RKO (cell line): ENCODE measurements around the gene MYLK4.

Experiments used
- DNase-seq: peaks from one replicate; pipeline ENCODE4 v3.0.0-alpha.2; 2016; ENCODE audit warnings: low spot score

Gene MYLK4

GRCh38 chr6:2695454-2696095 lies 55.1 kb downstream of the MYLK4 start:
- peak; percentile 55 for DNase-seq

DNA sequence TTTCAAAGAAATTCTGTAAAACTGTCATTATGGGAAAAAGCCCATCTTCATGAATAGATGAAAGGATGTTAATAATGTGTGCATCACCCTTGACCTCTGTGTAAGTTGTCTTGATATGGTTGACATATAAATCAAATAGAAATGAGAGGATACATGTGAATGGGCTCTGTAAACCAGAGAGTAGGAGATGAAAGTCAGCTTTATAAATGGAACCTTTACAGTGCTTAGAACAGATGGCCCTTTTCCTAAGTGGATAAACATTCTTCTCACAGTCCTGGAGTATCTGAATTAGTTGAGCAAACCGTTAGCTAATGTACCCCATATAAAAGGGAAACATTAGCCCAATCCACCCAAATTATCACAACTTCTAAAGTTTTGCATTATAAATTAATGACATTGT lies 57.5 kb downstream of the MYLK4 start:
- DNase-seq = no peak

DNA sequence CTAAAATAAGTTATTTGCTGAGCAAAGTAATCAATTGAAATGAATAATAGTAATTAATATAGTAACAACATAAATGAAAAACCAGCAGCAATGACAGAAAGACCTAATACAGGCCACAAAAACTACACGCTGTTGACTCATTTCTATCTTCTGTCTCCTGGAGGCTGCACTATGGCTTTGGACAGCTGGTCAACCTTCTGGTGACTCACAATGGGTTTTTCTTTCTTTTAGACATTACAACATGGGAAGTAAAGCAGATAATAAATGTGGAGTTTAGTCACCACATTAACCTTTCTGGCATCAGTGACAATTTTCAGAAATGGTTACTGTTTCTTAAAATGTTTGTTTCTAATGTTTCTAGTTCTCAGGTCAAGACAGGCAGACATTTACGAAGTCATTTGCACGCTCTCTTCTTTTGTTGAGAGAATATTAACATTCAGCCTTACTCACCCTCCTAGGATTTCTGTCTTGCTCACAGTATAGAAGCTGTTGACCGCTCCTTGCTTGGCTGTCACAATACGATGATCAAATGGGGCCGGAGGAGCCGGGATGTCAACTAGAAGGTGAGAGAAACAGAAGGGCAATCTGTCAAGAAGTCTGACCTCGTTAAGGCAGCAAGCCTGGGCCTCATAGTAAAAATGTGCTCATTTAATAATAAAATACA lies 62.2 kb downstream of the MYLK4 start:
- DNase-seq = peak; percentile 71

- no peak for DNase-seq
Observed at GRCh38 chr6:2687456-2687855, 63.3 kb downstream of the MYLK4 start.

DNA sequence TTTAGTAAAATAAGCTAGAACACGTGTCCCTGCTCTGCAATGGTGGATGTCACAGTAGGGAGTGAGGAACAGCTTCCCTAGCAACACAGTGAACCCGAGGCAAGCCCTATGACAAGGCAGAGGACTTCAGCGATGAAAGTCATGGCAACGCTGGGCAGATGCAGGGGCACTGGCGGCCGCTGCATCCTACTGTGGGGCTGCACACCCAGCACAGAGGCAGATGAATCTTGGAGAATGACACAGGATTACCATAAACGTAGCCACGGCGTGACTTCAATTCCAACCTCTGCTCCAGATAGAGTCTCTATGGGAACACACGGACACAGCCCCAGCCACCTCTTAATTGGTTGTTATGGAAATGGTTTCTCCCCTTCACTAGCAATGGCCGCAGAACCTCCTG lies 64.2 kb downstream of the MYLK4 start:
- no peak for DNase-seq

DNA sequence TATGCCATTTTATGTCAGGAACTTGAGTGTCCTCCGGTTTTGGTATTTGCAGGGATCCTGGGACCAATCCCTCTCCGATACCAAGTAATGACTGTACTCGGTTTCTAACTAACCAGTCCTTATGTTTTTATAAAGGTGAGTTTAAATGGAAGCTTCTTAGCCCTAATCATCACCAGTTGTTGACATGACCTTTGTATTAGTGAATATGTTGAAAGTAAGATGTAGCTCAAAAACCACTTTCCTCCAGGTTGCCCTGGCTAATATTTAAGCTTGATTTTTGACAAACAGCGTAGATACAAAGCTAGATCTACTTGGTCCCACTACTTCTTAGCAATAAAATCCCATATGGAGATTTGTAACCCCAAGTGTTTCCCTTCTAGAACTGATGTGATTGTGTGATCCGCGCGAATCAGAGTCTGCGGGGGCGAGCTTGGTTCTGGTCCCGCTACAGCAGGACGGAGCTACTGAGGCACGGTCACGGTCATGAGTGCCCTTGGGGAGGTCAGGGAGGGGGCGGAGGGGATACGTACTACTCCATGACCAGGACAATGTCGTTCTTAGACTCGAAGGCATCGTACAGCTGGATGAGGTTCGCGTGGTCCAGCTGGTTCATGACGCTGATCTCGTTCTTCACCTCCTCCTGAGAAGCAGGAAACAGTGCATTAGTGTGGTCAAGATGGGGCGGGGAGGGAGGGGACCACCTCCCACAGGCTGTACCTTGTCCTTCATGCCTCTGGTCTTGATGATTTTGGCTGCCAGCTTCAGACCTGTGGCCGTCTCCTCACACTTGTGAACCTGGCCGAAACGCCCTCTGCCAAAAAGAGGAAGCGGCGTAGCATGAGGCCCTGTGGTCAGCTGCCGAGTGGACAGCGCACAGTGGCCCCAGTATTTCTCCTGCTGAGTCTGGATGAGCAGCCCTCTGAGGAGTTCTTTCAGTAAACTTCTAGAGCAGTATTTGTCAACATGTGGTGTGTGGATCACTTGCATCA lies 65.7 kb downstream of the MYLK4 start:
- no peak for DNase-seq

GRCh38 chr6:2684103-2684749 lies 66.5 kb downstream of the MYLK4 start:
- peak; percentile 69 for DNase-seq

- no peak for DNase-seq
Observed at GRCh38 chr6:2680264-2680922, 70.3 kb downstream of the MYLK4 start.

DNA sequence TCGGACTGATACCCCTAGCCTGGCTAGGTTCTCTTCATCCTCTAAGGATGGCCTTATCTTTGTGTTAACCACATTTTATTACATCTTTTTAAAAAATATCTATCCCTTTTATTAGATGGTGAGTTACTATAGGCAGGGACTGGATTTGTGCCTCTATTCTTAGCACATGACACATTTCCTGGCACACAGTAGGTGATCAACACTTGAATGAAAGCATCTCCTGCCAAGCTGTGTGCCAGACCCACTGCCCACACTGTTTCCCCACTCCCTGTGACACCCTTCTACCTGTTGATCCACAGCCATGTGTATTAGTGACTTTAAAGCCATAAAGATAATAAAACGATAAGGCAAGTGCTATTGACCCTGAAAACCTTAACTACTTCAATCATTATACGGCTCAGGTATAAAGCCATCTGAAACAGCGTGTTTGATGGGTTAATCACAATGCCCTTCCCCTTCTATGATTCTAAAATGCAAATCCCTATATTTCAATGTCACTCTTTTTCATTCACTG lies 73.6 kb downstream of the MYLK4 start:
- DNase-seq = no peak

GRCh38 chr6:2676048-2676447 lies 74.7 kb downstream of the MYLK4 start:
- DNase-seq = no peak

GRCh38 chr6:2674857-2675256 lies 75.9 kb downstream of the MYLK4 start:
- DNase-seq = no peak

GRCh38 chr6:2669067-2669700 lies 81.5 kb downstream of the MYLK4 start:
- DNase-seq = no peak

DNA sequence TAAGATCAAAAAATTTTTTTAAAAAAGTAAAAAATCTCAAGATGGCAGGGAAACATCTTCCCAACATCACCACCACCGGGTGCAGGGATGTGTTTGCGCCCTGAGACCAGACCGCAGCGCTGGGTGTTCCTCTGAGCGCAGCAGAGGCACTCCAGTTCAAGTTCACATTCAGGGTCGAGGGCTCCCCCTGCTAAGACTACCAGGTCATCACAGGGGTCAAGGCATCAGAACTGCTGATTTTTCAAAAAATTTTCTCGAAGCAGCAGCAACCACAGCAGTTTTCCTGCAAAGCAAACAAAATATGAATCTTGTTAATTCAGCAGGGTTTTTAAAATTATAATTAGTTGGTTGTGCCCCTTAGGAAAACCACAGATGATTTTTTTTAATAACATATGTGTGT lies 83.1 kb downstream of the MYLK4 start:
- DNase-seq = no peak

- DNase-seq = no peak
Observed at GRCh38 chr6:2666906-2667575, 83.7 kb downstream of the MYLK4 start.

DNA sequence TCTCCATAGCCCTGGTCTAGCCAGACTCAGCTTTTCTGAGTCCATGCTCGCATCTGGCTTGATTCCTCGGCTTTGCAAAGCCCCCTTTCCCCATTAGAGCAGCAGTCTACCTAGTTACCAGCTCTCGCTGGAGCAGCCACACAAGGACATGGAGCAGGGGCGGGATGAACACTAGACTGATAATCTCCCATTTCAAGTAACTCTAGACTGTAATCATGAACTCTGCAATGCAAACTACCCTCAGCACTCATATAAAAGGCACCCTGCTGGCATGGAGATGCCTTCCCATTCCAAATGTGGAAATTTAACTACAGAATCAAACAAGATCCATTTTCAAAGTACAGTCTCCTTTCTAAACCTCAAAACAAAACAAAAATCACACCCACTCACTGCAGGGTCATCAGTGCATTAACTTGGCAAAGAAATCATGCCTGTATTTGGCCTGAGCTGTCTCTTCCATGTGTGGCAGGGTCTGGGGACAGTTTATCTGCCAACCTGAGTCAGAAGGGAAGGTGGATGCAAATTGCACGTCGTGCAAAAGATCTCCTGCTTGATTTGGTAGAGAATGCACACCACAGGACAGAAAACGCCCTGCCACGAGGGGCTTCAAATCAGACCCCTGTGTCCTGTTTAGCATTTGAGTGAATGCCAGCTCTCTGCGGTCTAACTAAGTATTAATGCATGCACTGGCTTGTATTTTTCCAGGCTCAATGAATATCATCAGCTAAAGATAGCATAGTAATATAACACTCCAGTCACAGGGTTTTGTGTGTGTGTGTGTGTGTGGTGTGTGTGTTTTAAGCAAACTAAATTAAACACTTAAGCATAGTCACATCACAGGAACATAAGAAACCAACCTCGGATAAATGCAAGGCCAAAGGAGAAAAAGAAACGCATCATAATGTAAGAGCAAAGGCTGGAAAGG lies 85.3 kb downstream of the MYLK4 start:
- no peak for DNase-seq

GRCh38 chr6:2663123-2663522 lies 87.6 kb downstream of the MYLK4 start:
- DNase-seq = no peak

DNA sequence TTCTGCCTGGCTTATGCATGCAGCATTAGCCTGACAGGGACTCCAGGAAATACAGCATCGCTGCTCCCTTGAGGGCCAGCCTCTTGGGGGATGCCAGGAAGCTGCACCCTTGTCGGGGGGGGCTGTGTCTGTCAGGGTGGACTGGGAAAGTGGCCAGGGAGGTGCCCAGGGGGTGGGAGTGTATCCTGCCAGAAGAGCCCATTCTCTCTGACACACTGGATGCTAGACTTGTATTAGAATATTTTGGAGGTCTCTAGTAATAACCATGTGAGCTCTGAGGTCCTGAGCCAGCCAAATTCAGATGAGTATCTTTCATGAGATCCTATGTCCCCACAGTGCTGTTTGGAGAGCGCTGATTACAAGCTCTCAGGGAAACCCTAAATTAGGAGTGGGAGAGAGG lies 89.1 kb downstream of the MYLK4 start:
- no peak for DNase-seq

GRCh38 chr6:2659882-2660281 lies 90.8 kb downstream of the MYLK4 start:
- peak; percentile 58 for DNase-seq

DNA sequence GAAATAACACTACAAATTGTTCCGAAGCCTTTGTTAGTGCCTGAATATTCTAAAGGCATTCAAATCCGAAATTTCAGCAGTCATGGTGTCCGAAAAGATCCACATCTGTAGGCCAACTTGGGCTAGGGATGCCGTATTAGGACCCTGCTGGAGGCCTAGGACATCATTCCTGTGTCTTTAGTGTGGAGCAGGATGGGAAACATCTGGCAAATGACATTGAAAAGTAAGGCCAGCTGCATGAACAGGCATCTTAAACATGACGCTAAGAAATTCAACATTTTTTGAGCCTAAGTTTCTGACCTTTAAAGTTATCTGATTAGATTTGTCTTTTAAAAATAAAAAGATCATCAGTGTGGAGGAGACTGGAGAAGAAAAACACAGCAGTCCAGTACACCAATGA lies 91.3 kb downstream of the MYLK4 start:
- DNase-seq = no peak
